ENCODE results near the gene NELL1. TPM values are rescaled to one million over a fixed set of nuclear protein-coding genes. Genes with fewer than 3 reads are reported as not detected.

NELL1 gene
- total RNA-seq, 1 donor from 2014 or later = 0.29 TPM

DNA sequence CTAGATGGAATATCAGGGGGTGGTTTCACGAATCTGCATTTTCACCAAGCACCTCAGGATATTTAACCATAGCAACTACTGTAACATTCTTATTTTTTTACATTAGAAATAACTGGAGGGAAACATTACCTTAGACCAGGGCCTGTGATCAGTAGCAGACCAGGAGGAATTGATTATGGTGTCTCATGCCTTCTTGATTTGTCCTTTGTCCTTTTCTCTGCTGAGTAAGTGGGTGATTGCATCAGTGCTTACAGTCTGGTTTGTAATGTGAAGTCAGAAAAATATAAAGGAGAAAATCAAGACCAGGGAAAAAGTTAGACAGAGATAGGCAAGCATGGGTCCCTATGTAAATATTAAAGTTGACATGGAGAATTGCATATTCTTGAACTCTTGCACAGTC is 703.3 kb downstream of the NELL1 start:
- Mint-ChIP-seq H3K4me3 (ENCODE audit: unreplicated experiment) (no peak overlapping the region), H3K4me1 (ENCODE audit: low read depth, unreplicated experiment) (no peaks in the 10 kb centered on the region), H3K27ac (ENCODE audit: unreplicated experiment) (no peak overlapping the region), H3K9me3 (ENCODE audit: unreplicated experiment) (no peaks in the 10 kb centered on the region), H3K36me3 (ENCODE audit: unreplicated experiment) (no peaks in the 10 kb centered on the region), H3K27me3 (ENCODE audit: unreplicated experiment) (no peaks in the 10 kb centered on the region)
- DNase-seq = no peak
- TF ChIP-seq, protein P1, sequence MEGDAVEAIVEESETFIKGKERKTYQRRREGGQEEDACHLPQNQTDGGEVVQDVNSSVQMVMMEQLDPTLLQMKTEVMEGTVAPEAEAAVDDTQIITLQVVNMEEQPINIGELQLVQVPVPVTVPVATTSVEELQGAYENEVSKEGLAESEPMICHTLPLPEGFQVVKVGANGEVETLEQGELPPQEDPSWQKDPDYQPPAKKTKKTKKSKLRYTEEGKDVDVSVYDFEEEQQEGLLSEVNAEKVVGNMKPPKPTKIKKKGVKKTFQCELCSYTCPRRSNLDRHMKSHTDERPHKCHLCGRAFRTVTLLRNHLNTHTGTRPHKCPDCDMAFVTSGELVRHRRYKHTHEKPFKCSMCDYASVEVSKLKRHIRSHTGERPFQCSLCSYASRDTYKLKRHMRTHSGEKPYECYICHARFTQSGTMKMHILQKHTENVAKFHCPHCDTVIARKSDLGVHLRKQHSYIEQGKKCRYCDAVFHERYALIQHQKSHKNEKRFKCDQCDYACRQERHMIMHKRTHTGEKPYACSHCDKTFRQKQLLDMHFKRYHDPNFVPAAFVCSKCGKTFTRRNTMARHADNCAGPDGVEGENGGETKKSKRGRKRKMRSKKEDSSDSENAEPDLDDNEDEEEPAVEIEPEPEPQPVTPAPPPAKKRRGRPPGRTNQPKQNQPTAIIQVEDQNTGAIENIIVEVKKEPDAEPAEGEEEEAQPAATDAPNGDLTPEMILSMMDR (IDR thresholded peaks at IDR 0.05; ENCODE audit: partially characterized antibody, unreplicated experiment) = no peak

DNA sequence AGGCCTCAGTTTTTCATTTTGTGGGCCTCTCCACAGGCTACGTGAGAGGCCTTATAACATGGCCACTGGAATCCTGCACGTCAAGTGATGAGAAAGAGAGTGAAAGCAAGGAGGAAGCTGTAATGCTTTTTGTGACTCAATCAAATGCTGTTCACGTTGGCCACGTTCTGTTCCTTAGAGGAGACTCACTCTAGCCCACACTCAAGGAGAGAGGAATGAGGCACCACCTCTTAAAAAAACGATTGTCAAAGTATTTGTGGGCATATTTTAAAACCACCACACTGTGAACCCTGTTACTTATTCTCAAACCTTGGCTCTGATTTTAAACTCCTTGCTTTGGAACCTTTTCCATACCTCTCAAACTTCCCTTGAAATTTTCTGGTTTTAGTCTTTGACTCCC is 705.0 kb downstream of the NELL1 start:
- no peaks in the 10 kb centered on the region for H3K36me3 Mint-ChIP-seq (ENCODE audit: unreplicated experiment)
- H3K4me1 Mint-ChIP-seq (ENCODE audit: low read depth, unreplicated experiment) = no peaks in the 10 kb centered on the region
- H3K4me3 Mint-ChIP-seq (ENCODE audit: unreplicated experiment) = no peak overlapping the region
- H3K27ac Mint-ChIP-seq (ENCODE audit: unreplicated experiment) = no peak overlapping the region
- no peaks in the 10 kb centered on the region for H3K27me3 Mint-ChIP-seq (ENCODE audit: unreplicated experiment)
- no peaks in the 10 kb centered on the region for H3K9me3 Mint-ChIP-seq (ENCODE audit: unreplicated experiment)
- no peak for DNase-seq
- TF ChIP-seq, protein P1 (IDR thresholded peaks at IDR 0.05; ENCODE audit: partially characterized antibody, unreplicated experiment) = no peak

DNA sequence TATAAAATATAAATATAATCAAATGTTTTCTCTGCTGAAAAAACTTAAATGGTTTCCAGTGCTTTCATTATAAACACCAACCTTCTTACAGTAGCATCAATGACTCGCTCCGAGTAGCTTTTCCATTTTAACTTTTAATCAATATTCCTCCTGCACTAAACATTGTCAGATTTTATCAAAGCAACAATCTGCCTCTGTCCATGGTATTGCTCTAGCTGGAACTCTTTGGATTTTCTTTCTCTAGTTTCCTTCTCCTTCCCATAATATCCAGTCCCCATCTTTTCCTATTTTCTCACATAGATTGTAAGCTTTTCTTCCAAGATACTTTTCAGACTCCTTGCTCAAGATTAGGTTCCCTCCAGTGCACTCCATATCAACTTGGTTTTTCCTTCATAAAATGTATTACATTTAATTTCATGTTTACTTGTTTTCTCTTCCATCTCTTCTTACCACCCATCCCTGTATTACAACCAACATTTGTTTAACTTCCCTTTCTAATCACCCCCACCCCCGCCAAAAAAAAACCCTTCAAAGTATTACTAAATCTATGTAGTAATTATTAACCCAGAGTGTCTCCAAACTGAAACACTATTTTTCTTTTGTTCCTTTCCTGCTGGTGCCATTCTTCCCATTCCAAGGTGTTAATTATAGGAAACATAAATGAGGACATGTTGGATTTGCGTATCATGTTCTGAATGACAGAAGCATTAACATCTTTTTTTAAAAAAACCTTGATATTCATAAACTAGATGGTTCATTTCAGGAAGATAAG is 716.5 kb downstream of the NELL1 start:
- Mint-ChIP-seq H3K27me3 (ENCODE audit: unreplicated experiment) (no peaks in the 10 kb centered on the region), H3K36me3 (ENCODE audit: unreplicated experiment) (no peaks in the 10 kb centered on the region), H3K27ac (ENCODE audit: unreplicated experiment) (no peak overlapping the region), H3K9me3 (ENCODE audit: unreplicated experiment) (no peaks in the 10 kb centered on the region), H3K4me1 (ENCODE audit: low read depth, unreplicated experiment) (no peaks in the 10 kb centered on the region), H3K4me3 (ENCODE audit: unreplicated experiment) (no peak overlapping the region)
- DNase-seq = no peak
- TF ChIP-seq, protein P1 (IDR thresholded peaks at IDR 0.05; ENCODE audit: partially characterized antibody, unreplicated experiment) = no peak

DNA sequence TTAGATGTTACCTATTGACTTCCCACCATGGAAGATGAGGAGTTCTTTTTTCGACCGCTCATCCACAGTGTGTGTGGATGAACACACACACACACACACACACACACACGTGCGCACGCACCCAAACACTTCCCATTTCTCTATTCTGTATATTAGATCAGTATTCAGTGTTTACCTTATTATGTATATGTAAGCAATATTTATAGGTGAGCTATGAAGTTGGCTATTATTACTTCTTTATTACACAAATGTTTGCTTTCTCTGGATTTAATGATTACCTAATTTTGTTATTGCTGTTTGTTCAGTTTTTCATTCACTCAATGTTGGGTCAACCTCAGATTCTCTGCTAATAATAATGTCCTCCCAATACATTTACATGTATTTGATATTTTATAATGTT is 721.0 kb downstream of the NELL1 start:
- no peak overlapping the region for H3K27ac Mint-ChIP-seq (ENCODE audit: unreplicated experiment)
- no peaks in the 10 kb centered on the region for H3K4me1 Mint-ChIP-seq (ENCODE audit: low read depth, unreplicated experiment)
- no peaks in the 10 kb centered on the region for H3K36me3 Mint-ChIP-seq (ENCODE audit: unreplicated experiment)
- TF ChIP-seq, protein P1 (IDR thresholded peaks at IDR 0.05; ENCODE audit: partially characterized antibody, unreplicated experiment) = no peak
- no peak for DNase-seq
- no peaks in the 10 kb centered on the region for H3K9me3 Mint-ChIP-seq (ENCODE audit: unreplicated experiment)
- no peaks in the 10 kb centered on the region for H3K27me3 Mint-ChIP-seq (ENCODE audit: unreplicated experiment)
- H3K4me3 Mint-ChIP-seq (ENCODE audit: unreplicated experiment) = no peak overlapping the region

DNA sequence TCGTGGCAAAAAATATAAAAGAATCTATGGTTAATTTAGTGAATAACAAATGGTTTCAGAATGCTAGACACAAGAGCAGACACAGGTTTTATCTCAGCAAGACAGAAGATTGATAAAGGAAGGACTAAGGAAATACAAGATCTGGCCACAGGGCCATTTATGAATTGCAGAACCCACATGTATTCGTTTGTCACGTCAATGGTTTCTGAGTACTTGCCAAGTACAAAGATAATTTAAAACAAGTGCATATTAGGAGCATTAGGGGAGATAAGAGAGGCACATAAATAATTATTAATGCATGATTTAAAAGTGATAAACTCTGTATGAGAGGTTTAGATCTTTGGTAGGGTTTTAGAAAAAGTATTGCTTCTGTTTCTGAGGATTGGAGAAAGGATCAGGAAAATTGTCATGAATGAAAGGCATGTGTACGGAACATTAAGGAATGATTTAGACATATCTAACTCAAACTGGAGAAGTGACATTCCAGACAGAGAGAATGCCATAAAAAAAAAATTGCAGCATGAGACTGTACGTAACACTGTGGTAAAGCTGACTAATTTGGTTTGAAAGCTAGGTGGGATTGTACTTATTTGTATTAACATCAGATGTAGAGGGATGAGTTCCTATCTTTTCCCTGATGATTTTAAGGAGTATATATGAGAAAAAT is 727.1 kb downstream of the NELL1 start:
- Mint-ChIP-seq H3K4me3 (ENCODE audit: unreplicated experiment) (no peak overlapping the region), H3K9me3 (ENCODE audit: unreplicated experiment) (no peaks in the 10 kb centered on the region), H3K27me3 (ENCODE audit: unreplicated experiment) (no peaks in the 10 kb centered on the region), H3K4me1 (ENCODE audit: low read depth, unreplicated experiment) (no peaks in the 10 kb centered on the region), H3K36me3 (ENCODE audit: unreplicated experiment) (no peaks in the 10 kb centered on the region), H3K27ac (ENCODE audit: unreplicated experiment) (no peak overlapping the region)
- TF ChIP-seq, protein P1 (IDR thresholded peaks at IDR 0.05; ENCODE audit: partially characterized antibody, unreplicated experiment) = no peak
- DNase-seq = no peak
